IPS-18c (cell line): ENCODE results near the gene GPATCH2L.
A peak's percentile ranks its signal among the peaks of the same experiment; 100 is the strongest.

Source experiments
- H3K4me3 ChIP-seq: 2 replicates; pipeline ENCODE4 v1.7.0; 2013; ENCODE audit warnings: low read depth, mild to moderate bottlenecking, low read length, moderate library complexity; ENCODE audit not compliant: insufficient read depth
- H3K9me3 ChIP-seq: one replicate; pipeline ENCODE4 v1.6.1; 2013; ENCODE audit warnings: mild to moderate bottlenecking, low read length, moderate library complexity; ENCODE audit not compliant: control insufficient read depth, insufficient read depth

GPATCH2L gene

GRCh38 chr14:76131071-76131965 lies 20.4 kb upstream of the GPATCH2L start:
- Histone ChIP-seq H3K4me3 (no peak overlapping the region), H3K9me3 (no peaks in the 10 kb centered on the region)

- Histone ChIP-seq H3K9me3 (no peaks in the 10 kb centered on the region), H3K4me3 (no peak overlapping the region)
These were observed 18.6 kb upstream of the GPATCH2L start for GRCh38 chr14:76133103-76133502.

GRCh38 chr14:76134231-76134630 lies 17.5 kb upstream of the GPATCH2L start:
- H3K4me3 ChIP-seq, result no peak overlapping the region
- no peaks in the 10 kb centered on the region for H3K9me3 ChIP-seq

GRCh38 chr14:76135722-76136121 lies 16.0 kb upstream of the GPATCH2L start:
- Histone ChIP-seq H3K4me3 (no peak overlapping the region), H3K9me3 (no peaks in the 10 kb centered on the region)

GRCh38 chr14:76136476-76137110 lies 15.1 kb upstream of the GPATCH2L start:
- Histone ChIP-seq H3K9me3 (no peaks in the 10 kb centered on the region), H3K4me3 (no peak overlapping the region)

- Histone ChIP-seq H3K4me3 (peak overlapping the region; percentile 46; the same call in 1 of the 2 replicates), H3K9me3 (no peaks in the 10 kb centered on the region)
These were observed 13.5 kb upstream of the GPATCH2L start for GRCh38 chr14:76138119-76138757.

GRCh38 chr14:76138758-76139723 lies 12.7 kb upstream of the GPATCH2L start:
- H3K4me3 ChIP-seq, result peak overlapping the region; percentile 46

GRCh38 chr14:76143642-76144041 lies 8.1 kb upstream of the GPATCH2L start:
- no peak overlapping the region for H3K4me3 ChIP-seq
- no peaks in the 10 kb centered on the region for H3K9me3 ChIP-seq

More at GRCh38 chr14:76138758-76139723, 12.7 kb upstream of the GPATCH2L start:
- H3K9me3 ChIP-seq, result no peaks in the 10 kb centered on the region

GRCh38 chr14:76146976-76147375 lies 4.7 kb upstream of the GPATCH2L start:
- Histone ChIP-seq H3K9me3 (no peaks in the 10 kb centered on the region), H3K4me3 (no peak overlapping the region)

- Histone ChIP-seq H3K4me3 (no peak overlapping the region), H3K9me3 (no peaks in the 10 kb centered on the region)
These were observed 2.5 kb upstream of the GPATCH2L start for GRCh38 chr14:76149196-76149595.

- Histone ChIP-seq H3K9me3 (no peaks in the 10 kb centered on the region), H3K4me3 (peak overlapping the region; percentile 88)
These were observed 585 bp downstream of the GPATCH2L start for GRCh38 chr14:76152333-76152681.

- no peak overlapping the region for H3K4me3 ChIP-seq
- H3K9me3 ChIP-seq, result no peaks in the 10 kb centered on the region
These were observed 2.2 kb downstream of the GPATCH2L start for GRCh38 chr14:76153919-76154318.

- H3K4me3 ChIP-seq, result no peak overlapping the region
These were observed 2.9 kb downstream of the GPATCH2L start for GRCh38 chr14:76154539-76155126.

GRCh38 chr14:76163668-76164363 lies 12.1 kb downstream of the GPATCH2L start:
- H3K9me3 ChIP-seq, result no peaks in the 10 kb centered on the region
- no peak overlapping the region for H3K4me3 ChIP-seq

More at GRCh38 chr14:76154539-76155126, 2.9 kb downstream of the GPATCH2L start:
- no peaks in the 10 kb centered on the region for H3K9me3 ChIP-seq

- Histone ChIP-seq H3K9me3 (no peaks in the 10 kb centered on the region), H3K4me3 (no peak overlapping the region)
These were observed 16.8 kb downstream of the GPATCH2L start for GRCh38 chr14:76168531-76168930.

- Histone ChIP-seq H3K4me3 (no peak overlapping the region), H3K9me3 (no peaks in the 10 kb centered on the region)
These were observed 18.1 kb downstream of the GPATCH2L start for GRCh38 chr14:76169776-76170175.
